GM23338 (cell line): Measurements from ENCODE around the gene ORM1. TPM values are rescaled to one million over a fixed set of nuclear protein-coding genes. Genes with fewer than 3 reads are reported as not detected.

Source experiments
- ATAC-seq: fragments of 200-7000 bp; cut with Tn5 transposase; 3 replicates; pipeline ENCODE4 v1.9.1; 2020
- DNase-seq: peaks from one replicate; pipeline ENCODE4 v3.0.0-alpha.2; 2015; ENCODE audit warnings: low spot score
- H2AFZ ChIP-seq: fragments of 200-600 bp; sonication (generic); 2 replicates; pipeline ENCODE4 v1.8.0; 2016; ENCODE audit warnings: antibody characterized with exemption, mild to moderate bottlenecking, moderate library complexity
- H3F3A ChIP-seq: fragments of 200-600 bp; sonication (generic); replicated peaks from 2 replicates; pipeline ENCODE4 v1.8.0; 2017; ENCODE audit warnings: antibody characterized with exemption, mixed run types, low read depth
- H3K27ac ChIP-seq: fragments of 200-600 bp; sonication (generic); 2 replicates; pipeline ENCODE4 v1.6.1; 2016; ENCODE audit warnings: low read depth
- H3K27me3 ChIP-seq: fragments of 200-600 bp; sonication (generic); 2 replicates; pipeline ENCODE4 v1.8.0; 2016; ENCODE audit warnings: mild to moderate bottlenecking, mixed run types, moderate library complexity; ENCODE audit not compliant: insufficient read depth
- H3K36me3 ChIP-seq: fragments of 200-600 bp; sonication (generic); 2 replicates; pipeline ENCODE4 v1.8.0; 2016; ENCODE audit warnings: mild to moderate bottlenecking; ENCODE audit not compliant: insufficient read depth
- H3K4me1 ChIP-seq: fragments of 200-600 bp; sonication (generic); 2 replicates; pipeline ENCODE4 v1.8.0; 2016; ENCODE audit warnings: mild to moderate bottlenecking, moderate library complexity; ENCODE audit not compliant: insufficient read depth
- H3K4me2 ChIP-seq: fragments of 200-600 bp; sonication (generic); 2 replicates; pipeline ENCODE4 v1.7.1; 2017; ENCODE audit warnings: mixed run types
- H3K4me3 ChIP-seq: fragments of 200-600 bp; sonication (generic); 2 replicates; pipeline ENCODE4 v1.6.1; 2016; ENCODE audit warnings: mixed run types
- H3K79me2 ChIP-seq: fragments of 200-600 bp; sonication (generic); replicated peaks from 2 replicates; pipeline ENCODE4 v1.8.0; 2017; ENCODE audit warnings: mild to moderate bottlenecking; ENCODE audit not compliant: insufficient read depth
- H3K9me2 ChIP-seq: fragments of 200-600 bp; sonication (generic); 2 replicates; pipeline ENCODE4 v1.8.0; 2017; ENCODE audit not compliant: insufficient read depth
- H4K20me1 ChIP-seq: fragments of 200-600 bp; sonication (generic); replicated peaks from 2 replicates; pipeline ENCODE4 v1.8.0; 2017; ENCODE audit warnings: mild to moderate bottlenecking; ENCODE audit not compliant: insufficient read depth
- H3K27ac Mint-ChIP-seq: 2 replicates; pipeline ENCODE4 v1.8.0; 2020; ENCODE audit warnings: inconsistent platforms, mild to moderate bottlenecking, moderate library complexity, mixed read lengths
- H3K27me3 Mint-ChIP-seq: 3 replicates; pipeline ENCODE4 v1.8.0; 2022; ENCODE audit warnings: low read depth, mild to moderate bottlenecking, moderate library complexity, mixed read lengths, inconsistent platforms; ENCODE audit not compliant: insufficient read depth, poor library complexity
- H3K36me3 Mint-ChIP-seq: 3 replicates; pipeline ENCODE4 v1.8.0; 2021; ENCODE audit warnings: low read depth, mild to moderate bottlenecking, inconsistent platforms, moderate library complexity, mixed read lengths
- H3K4me1 Mint-ChIP-seq: 3 replicates; pipeline ENCODE4 v1.8.0; 2020; ENCODE audit warnings: mild to moderate bottlenecking, inconsistent platforms, mixed read lengths
- H3K4me3 Mint-ChIP-seq: 3 replicates; pipeline ENCODE4 v1.8.0; 2021; ENCODE audit warnings: moderate library complexity, mild to moderate bottlenecking, inconsistent platforms, mixed read lengths
- H3K9me3 Mint-ChIP-seq: 3 replicates; pipeline ENCODE4 v1.8.0; 2020; ENCODE audit warnings: moderate library complexity, mild to moderate bottlenecking, inconsistent platforms, mixed read lengths
- CREB1 ChIP-seq: fragments of 250-450 bp; sonication (Bioruptor Pico); IDR thresholded peaks from 2 replicates; pipeline ENCODE4 v1.5.0; 2020; ENCODE audit warnings: low read depth, mild to moderate bottlenecking, moderate library complexity
- ETS1 ChIP-seq: IDR thresholded peaks from 2 replicates; pipeline ENCODE4 v1.6.1; 2016; ENCODE audit warnings: antibody characterized with exemption
- EZH2 ChIP-seq: fragments of 200-600 bp; sonication (generic); IDR thresholded peaks from one replicate; pipeline ENCODE4 v1.8.0; 2017; ENCODE audit warnings: antibody characterized with exemption, mild to moderate bottlenecking, low read depth; ENCODE audit not compliant: unreplicated experiment
- EZH2phosphoT487 ChIP-seq: fragments of 200-600 bp; sonication (generic); IDR thresholded peaks from one replicate; pipeline ENCODE4 v1.8.1; 2018; ENCODE audit warnings: antibody characterized with exemption; ENCODE audit not compliant: unreplicated experiment
- JUNB ChIP-seq: IDR thresholded peaks from one replicate; pipeline ENCODE4 v1.6.1; 2016; ENCODE audit warnings: antibody characterized with exemption; ENCODE audit not compliant: unreplicated experiment
- NANOG ChIP-seq: IDR thresholded peaks from 2 replicates; pipeline ENCODE4 v1.6.1; 2016; ENCODE audit warnings: antibody characterized with exemption, borderline replicate concordance
- POLR2AphosphoS5 ChIP-seq: IDR thresholded peaks from 2 replicates; pipeline ENCODE4 v1.6.1; 2016; ENCODE audit warnings: antibody characterized with exemption, low read depth
- STAT1 ChIP-seq: IDR thresholded peaks from one replicate; pipeline ENCODE4 v1.6.1; 2016; ENCODE audit warnings: antibody characterized with exemption; ENCODE audit not compliant: unreplicated experiment
- ZNF114 ChIP-seq: fragments of 250-450 bp; sonication (Bioruptor Pico); IDR thresholded peaks from 2 replicates; pipeline ENCODE4 v1.5.0; 2020; ENCODE audit warnings: mild to moderate bottlenecking, moderate library complexity
- ZNF331 ChIP-seq: fragments of 250-450 bp; sonication (Bioruptor Pico); IDR thresholded peaks from 2 replicates; pipeline ENCODE4 v1.5.0; 2020; ENCODE audit warnings: low read depth, mild to moderate bottlenecking, moderate library complexity
- ZNF462 ChIP-seq: fragments of 250-450 bp; sonication (Bioruptor Pico); IDR thresholded peaks from 2 replicates; pipeline ENCODE4 v1.5.0; 2020; ENCODE audit warnings: mild to moderate bottlenecking, moderate library complexity
- polyA plus RNA-seq: library from polyadenylated mRNA; unstranded; fragments of >200 nt; fragmentation: Nextera tagmentation; extraction: Ambion mirVana; gene quantifications from 2 replicates; pipeline ENCODE4 v1.2.1, GENCODE V29; 2016
- total RNA-seq: library from RNA; depleted of rRNA; stranded (reverse); fragments of >200 nt; shearing (Covaris generic); gene quantifications from 2 replicates; pipeline ENCODE4 v1.2.3, GENCODE V29; 2014
- TF ChIP-seq, protein P1 (sequence below), 2 experiments: fragments of 200-600 bp in 1 of 2; sonication (generic) in 1 of 2; conservative IDR thresholded peaks; 2 replicates each; pipeline versions ENCODE4 v1.5.1 to v1.6.1; 2016 to 2017; ENCODE audit warnings: antibody characterized with exemption in 2 of 2, low read depth in 2 of 2, mild to moderate bottlenecking in 2 of 2, moderate library complexity in 1 of 2
- TF ChIP-seq, protein P2 (sequence below): IDR thresholded peaks from one replicate; pipeline ENCODE4 v1.6.1; 2018; ENCODE audit warnings: antibody characterized with exemption; ENCODE audit not compliant: unreplicated experiment

Gene ORM1
- total and polyA plus RNA-seq, 2 experiments from 2014 or later, result not detected

DNA sequence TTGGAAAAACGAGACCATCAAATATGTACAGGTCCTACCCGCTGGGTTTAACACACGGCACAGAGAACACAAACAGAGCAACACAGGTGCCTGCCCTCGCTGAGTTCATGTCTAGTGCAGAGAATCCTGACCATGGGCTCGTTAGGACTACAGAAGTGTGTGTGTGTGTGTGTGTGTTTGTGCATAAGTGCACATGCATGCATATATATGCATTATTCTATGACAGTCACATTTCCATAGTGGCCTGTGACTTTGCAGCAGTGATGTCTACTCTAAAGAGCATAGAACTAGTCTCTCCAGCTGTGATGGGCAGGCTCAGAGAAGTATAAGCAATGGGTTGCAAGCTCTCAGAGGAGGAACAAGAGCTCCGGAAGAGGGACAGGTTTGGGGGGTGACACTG is 34.5 kb downstream of the ORM1 start:
- Mint-ChIP-seq H3K9me3 (no peaks in the 10 kb centered on the region), H3K4me3 (no peak overlapping the region), H3K36me3 (peaks cover 64% of the 10 kb centered on the region), H3K27me3 (peaks cover 4% of the 10 kb centered on the region), H3K4me1 (no peaks in the 10 kb centered on the region), H3K27ac (no peak overlapping the region)
- Histone ChIP-seq H3K27ac (no peak overlapping the region), H3K36me3 (peaks cover 29% of the 10 kb centered on the region; the same call in 1 of the 2 replicates), H3K79me2 (no peaks in the 10 kb centered on the region), H3K4me3 (no peak overlapping the region), H3K27me3 (no peaks in the 10 kb centered on the region), H3K9me2 (no peaks in the 10 kb centered on the region), H3K4me2 (no peak overlapping the region), H3F3A (no peaks in the 10 kb centered on the region), H2AFZ (no peak overlapping the region), H3K4me1 (no peaks in the 10 kb centered on the region), H4K20me1 (no peaks in the 10 kb centered on the region)
- DNase-seq (no peak), ATAC-seq (no peak)
- TF ChIP-seq ZNF114 (CRISPR knock-in tag), result no peak
- no peak for TF ChIP-seq EZH2
- no peak for TF ChIP-seq ZNF462
- no peak for TF ChIP-seq CREB1 (CRISPR knock-in tag)
- TF ChIP-seq POLR2AphosphoS5, result no peak
- TF ChIP-seq ETS1, result no peak
- TF ChIP-seq JUNB, result no peak
- TF ChIP-seq, protein P1, sequence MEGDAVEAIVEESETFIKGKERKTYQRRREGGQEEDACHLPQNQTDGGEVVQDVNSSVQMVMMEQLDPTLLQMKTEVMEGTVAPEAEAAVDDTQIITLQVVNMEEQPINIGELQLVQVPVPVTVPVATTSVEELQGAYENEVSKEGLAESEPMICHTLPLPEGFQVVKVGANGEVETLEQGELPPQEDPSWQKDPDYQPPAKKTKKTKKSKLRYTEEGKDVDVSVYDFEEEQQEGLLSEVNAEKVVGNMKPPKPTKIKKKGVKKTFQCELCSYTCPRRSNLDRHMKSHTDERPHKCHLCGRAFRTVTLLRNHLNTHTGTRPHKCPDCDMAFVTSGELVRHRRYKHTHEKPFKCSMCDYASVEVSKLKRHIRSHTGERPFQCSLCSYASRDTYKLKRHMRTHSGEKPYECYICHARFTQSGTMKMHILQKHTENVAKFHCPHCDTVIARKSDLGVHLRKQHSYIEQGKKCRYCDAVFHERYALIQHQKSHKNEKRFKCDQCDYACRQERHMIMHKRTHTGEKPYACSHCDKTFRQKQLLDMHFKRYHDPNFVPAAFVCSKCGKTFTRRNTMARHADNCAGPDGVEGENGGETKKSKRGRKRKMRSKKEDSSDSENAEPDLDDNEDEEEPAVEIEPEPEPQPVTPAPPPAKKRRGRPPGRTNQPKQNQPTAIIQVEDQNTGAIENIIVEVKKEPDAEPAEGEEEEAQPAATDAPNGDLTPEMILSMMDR (conservative IDR thresholded peaks at IDR 0.05; ENCODE audit: low read depth in 2 of 2), result no peak
- no peak for TF ChIP-seq ZNF331
- no peak for TF ChIP-seq STAT1
- TF ChIP-seq, protein P2, sequence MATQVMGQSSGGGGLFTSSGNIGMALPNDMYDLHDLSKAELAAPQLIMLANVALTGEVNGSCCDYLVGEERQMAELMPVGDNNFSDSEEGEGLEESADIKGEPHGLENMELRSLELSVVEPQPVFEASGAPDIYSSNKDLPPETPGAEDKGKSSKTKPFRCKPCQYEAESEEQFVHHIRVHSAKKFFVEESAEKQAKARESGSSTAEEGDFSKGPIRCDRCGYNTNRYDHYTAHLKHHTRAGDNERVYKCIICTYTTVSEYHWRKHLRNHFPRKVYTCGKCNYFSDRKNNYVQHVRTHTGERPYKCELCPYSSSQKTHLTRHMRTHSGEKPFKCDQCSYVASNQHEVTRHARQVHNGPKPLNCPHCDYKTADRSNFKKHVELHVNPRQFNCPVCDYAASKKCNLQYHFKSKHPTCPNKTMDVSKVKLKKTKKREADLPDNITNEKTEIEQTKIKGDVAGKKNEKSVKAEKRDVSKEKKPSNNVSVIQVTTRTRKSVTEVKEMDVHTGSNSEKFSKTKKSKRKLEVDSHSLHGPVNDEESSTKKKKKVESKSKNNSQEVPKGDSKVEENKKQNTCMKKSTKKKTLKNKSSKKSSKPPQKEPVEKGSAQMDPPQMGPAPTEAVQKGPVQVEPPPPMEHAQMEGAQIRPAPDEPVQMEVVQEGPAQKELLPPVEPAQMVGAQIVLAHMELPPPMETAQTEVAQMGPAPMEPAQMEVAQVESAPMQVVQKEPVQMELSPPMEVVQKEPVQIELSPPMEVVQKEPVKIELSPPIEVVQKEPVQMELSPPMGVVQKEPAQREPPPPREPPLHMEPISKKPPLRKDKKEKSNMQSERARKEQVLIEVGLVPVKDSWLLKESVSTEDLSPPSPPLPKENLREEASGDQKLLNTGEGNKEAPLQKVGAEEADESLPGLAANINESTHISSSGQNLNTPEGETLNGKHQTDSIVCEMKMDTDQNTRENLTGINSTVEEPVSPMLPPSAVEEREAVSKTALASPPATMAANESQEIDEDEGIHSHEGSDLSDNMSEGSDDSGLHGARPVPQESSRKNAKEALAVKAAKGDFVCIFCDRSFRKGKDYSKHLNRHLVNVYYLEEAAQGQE, result no peak
- no peak for TF ChIP-seq EZH2phosphoT487
- TF ChIP-seq NANOG, result no peak
